NCI-H748 (cell line): Measurements from ENCODE around the gene MYPN.
A peak's percentile ranks its signal among the peaks of the same experiment; 100 is the strongest.
"Not testable (repeated sequence)": the region's sequence is repeated elsewhere in the genome, so short reads cannot be mapped to it uniquely, and the experiment has no call there.

ENCODE experiments used
- DNase-seq: peaks from one replicate; lab custom pipeline; 2025; ENCODE audit not compliant: unreplicated experiment; lab: John Stamatoyannopoulos, UW

The MYPN gene

GRCh38 chr10:68222391-68222790 lies 113.1 kb downstream of the MYPN start:
- DNase-seq = no peak

- DNase-seq = no peak
Observed at GRCh38 chr10:68223535-68224165, 114.4 kb downstream of the MYPN start.

- DNase-seq = no peak
Observed at GRCh38 chr10:68224810-68225209, 115.5 kb downstream of the MYPN start.

GRCh38 chr10:68230268-68230667 lies 121.0 kb downstream of the MYPN start:
- DNase-seq = no peak

- DNase-seq = peak; percentile 87
Observed at GRCh38 chr10:68231106-68231816, 122.0 kb downstream of the MYPN start.

GRCh38 chr10:68231817-68232251 lies 122.5 kb downstream of the MYPN start, which contains the start of gene ATOH7:
Gene ATOH7, minus strand, starts transcription at chr10:68232113. Its CDS starts 436 bp downstream, at chr10:68231677.
- peak; percentile 39 for DNase-seq

- DNase-seq = no peak
Observed at GRCh38 chr10:68233046-68233445, 123.8 kb downstream of the MYPN start.

- DNase-seq = no peak
Observed at GRCh38 chr10:68235111-68235510, 125.8 kb downstream of the MYPN start.

- no peak for DNase-seq
Observed at GRCh38 chr10:68235581-68235980, 126.3 kb downstream of the MYPN start.

GRCh38 chr10:68237173-68237572 lies 127.9 kb downstream of the MYPN start:
- DNase-seq = no peak

GRCh38 chr10:68238371-68238770 lies 129.1 kb downstream of the MYPN start:
- DNase-seq = no peak

- DNase-seq = no peak
Observed at GRCh38 chr10:68239069-68239468, 129.8 kb downstream of the MYPN start.

GRCh38 chr10:68239596-68240150 lies 130.4 kb downstream of the MYPN start:
- peak; percentile 4 for DNase-seq

GRCh38 chr10:68242051-68242450 lies 132.8 kb downstream of the MYPN start:
- no peak for DNase-seq

GRCh38 chr10:68246397-68246796 lies 137.1 kb downstream of the MYPN start:
- DNase-seq = not testable (repeated sequence)

GRCh38 chr10:68247931-68248330 lies 138.6 kb downstream of the MYPN start:
- no peak for DNase-seq

- DNase-seq = no peak
Observed at GRCh38 chr10:68249297-68249696, 140.0 kb downstream of the MYPN start.

GRCh38 chr10:68251151-68251550 lies 141.9 kb downstream of the MYPN start:
- peak; percentile 54 for DNase-seq

- DNase-seq = no peak
Observed at GRCh38 chr10:68251625-68252495, 142.6 kb downstream of the MYPN start.

- no peak for DNase-seq
Observed at GRCh38 chr10:68253346-68253745, 144.1 kb downstream of the MYPN start.

GRCh38 chr10:68261132-68261856 lies 152.0 kb downstream of the MYPN start:
- no peak for DNase-seq
